ENCODE measurements around the gene SERPINB8.

DNA sequence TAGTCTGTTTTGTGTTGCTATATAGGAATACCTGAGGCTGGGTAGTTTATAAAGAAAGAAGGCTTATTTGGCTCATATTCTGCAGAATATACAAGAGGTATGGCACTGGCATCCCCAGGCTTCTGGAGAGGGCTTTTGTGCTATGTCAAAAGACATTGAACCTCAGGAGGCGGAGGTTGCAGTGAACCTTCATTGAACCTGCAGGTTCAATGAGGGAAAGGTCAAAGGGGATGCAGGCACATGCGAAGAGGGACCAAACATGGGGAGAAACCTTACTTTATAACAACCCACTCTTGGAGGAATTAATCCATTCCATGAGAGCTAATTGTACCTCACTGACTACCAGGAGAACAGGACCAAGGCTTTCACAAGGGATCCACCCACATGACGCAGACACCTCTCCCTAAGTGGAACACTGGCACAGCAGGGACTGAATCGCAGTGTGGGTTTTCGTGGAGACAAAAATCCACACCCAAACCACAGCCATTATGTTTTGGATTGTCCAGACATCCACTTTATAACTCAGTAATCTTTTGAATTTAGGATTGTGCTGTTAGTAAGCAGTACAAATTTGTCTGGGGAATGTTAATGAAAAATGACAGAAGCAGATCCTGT lies 4.1 kb upstream of the SERPINB8 start:
- TF ChIP-seq, protein P1, sequence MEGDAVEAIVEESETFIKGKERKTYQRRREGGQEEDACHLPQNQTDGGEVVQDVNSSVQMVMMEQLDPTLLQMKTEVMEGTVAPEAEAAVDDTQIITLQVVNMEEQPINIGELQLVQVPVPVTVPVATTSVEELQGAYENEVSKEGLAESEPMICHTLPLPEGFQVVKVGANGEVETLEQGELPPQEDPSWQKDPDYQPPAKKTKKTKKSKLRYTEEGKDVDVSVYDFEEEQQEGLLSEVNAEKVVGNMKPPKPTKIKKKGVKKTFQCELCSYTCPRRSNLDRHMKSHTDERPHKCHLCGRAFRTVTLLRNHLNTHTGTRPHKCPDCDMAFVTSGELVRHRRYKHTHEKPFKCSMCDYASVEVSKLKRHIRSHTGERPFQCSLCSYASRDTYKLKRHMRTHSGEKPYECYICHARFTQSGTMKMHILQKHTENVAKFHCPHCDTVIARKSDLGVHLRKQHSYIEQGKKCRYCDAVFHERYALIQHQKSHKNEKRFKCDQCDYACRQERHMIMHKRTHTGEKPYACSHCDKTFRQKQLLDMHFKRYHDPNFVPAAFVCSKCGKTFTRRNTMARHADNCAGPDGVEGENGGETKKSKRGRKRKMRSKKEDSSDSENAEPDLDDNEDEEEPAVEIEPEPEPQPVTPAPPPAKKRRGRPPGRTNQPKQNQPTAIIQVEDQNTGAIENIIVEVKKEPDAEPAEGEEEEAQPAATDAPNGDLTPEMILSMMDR (IDR thresholded peaks at IDR 0.05) = no peak
- no peak for TF ChIP-seq EZH2 (IDR thresholded peaks at IDR 0.05; ENCODE audit: borderline replicate concordance, insufficient read depth, low read depth, low read length, poor library complexity, severe bottlenecking)
